Activated T-helper 1 cell treated with Interleukin-2 at 50 U/mL for 16 hours (primary cell): ENCODE results near the gene TMEM97.

Source experiments
- DNase-seq: peaks from one replicate; pipeline ENCODE4 v3.0.0-alpha.2; 2020; ENCODE audit warnings: low read depth

Gene TMEM97

GRCh38 chr17:28317099-28317965 lies 1.7 kb upstream of the TMEM97 start:
- no peak for DNase-seq

DNA sequence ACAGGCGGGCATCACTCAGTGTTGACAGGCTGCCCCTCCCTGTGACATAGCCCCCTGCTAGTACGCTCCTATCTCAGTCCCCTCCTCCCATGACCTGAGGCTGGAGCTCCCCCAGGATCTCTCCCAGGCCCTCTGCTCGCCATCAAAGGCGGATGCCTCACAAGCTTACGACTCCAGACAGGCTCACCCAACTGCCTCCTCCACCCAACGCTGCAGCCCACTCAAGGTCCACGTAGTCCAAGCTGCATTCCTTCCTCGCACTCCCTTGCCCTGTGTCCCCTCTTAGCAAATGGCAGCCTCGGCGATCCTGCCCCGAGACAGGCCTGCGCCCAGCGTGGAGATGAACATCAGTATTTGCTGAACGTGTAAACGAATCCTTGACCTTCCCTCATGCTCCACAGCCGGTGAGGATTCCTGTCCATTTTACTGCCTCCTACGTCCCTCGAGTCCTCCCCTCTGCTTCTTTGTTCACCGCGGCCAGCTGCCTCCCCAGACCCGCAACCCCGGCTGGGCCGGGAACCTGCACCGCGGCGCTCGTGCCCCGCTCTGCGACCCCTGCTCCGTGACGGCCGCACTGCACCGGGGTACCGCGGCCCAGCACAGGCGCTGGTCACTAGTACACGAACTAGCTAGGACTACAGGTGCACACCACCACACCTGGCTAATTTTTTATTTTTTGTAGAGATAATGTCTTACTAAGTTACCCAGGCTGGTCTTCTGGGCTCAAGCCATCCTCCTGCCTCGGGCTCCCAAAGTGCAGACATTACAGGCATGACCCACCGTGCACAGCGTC lies 838 bp upstream of the TMEM97 start:
- DNase-seq, result no peak

GRCh38 chr17:28319598-28319935 lies 567 bp downstream of the TMEM97 start:
- no peak for DNase-seq

DNA sequence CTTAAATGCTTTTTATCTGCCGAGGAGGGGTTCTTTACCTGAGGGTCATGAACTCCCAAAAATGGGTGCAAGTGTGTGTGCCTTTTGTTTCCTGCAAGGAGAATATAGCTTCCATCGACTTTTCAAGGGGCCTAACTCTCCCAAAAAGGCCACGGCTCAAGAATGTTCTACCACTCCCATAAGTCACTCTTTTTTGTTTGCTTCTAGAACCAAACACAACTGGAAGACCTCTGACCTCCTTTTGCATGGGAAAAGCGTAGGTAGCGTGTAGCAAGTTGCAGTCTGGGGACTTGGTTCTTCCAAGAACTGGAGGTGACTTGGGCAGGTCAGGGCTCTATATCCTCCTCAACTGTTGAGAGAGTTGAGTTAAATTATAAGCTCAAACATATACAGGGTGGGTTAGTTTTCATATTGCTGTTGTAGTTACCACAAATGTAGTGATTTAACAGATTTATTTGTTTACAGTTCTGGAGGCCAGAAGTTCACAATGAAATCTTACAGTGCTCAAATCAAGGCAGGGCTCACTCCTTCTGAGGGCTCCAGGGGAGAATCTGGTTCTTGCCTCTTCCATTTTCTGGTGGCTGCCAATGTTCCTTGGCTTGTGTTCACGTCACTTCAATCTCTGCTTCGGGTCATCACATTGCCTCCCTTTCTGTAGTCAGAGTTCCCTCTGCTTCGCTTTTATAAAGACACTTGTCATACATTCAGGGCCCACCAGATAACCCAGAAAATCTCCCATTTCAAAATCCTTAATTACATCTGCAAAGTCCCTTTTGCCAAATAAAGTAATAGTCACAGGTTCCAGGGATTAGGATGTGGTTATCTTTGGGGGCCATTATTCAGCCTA lies 1.4 kb downstream of the TMEM97 start:
- no peak for DNase-seq

DNA sequence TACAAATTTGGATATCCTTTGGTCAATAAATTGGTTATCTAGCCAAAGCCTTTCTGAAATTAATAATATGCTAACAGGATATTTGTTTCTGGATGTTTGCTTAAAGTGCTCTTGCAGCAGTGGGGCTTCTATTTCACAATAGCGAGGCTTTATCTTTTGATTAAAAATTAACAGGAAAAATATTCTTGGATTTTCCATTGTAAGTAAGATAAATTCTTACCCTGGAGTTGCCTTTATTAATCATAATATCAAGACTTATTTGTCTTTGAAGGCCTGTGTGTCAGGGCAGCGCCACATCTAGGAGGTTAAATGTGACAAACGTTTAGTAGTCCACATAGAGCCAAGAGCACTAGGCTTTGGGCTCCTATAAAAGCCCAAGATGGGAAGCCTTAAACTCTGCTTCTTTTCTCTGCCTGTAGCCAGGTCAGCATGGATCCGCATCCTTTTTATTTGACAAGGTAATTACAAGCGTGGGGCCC lies 5.3 kb downstream of the TMEM97 start:
- no peak for DNase-seq

DNA sequence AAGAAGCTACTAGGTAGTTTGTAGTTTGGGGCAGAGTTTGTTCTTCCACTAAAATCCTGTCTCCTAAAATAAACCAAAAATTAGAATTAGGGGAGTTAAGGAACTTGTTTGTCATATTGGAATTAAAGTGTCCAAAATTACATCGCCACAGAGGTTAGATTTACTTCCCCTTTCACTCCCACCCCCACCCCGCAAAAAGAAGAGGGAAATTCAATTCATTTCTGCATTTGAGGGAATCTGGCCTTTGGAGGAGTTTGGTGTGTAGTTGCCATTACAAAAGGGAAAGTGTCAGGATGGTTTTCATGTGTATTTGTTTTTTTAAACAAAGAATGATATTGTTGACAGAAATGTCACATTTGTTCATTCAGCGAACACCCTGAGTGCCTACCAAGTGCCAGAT lies 5.8 kb downstream of the TMEM97 start:
- no peak for DNase-seq

GRCh38 chr17:28325211-28325610 lies 6.2 kb downstream of the TMEM97 start:
- no peak for DNase-seq

DNA sequence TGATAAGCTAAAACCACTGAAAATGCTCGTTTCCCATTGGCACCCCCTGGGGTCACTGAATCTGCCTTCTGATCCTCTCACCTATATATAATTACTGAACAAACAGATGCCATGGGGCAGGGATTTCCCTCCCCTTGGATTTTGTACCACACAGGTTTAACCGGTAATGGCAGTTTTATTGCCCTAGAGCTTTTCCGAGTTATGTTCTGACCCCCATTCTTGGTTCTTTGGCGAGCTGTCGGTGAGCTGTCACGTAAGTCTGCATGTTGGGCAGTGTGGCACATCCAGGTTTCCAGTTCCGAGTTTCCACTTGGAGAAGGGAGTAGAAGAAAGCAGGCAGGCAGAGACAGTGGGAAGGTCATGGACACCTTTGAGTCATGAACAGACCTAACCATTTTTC lies 7.1 kb downstream of the TMEM97 start:
- DNase-seq, result no peak

DNA sequence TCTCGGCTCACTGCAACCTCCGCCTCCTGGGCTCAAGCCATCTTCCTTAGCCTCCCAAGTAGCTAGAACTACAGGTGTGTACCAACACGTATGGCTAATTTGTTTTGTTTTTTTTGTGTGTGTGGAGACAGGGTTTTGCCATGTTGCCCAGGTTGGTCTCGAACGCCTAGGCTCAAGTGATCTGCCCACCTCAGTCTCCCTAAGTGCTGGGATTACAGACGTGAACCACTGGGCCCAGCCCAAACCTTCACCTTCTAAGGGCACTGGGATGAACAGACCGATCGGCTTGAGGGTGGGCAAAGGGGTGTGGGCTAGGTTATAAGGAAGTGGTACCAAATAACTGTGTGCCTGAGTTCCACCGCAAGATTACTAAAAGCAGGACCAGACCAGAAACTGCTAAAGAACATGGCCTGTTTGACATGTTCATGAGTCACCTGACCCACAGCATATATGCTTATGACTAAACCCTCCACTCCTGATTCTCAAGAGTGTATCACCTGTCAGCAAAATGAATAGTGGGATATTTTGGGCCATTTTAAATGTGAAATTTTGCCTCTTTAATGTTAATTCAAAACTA lies 8.1 kb downstream of the TMEM97 start:
- no peak for DNase-seq

DNA sequence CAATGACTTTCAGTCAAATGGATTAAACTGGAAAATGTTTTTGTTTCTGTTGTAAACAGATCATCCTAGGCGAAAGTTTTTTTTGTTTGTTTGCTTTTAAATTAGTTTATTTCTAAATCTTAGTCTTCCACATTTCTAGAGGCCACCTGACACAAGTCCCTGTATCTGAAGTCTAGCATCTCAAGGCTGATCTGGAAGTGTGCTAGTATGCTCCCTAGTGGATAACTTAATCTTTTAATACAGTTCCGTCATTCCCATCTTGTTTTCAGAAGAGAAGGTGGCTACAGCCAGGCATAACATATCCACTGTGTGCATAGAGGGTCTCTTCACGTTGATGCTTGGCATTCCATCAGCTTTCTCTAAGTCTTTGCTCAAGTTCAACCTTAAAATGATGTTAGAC lies 8.7 kb downstream of the TMEM97 start:
- DNase-seq, result no peak

DNA sequence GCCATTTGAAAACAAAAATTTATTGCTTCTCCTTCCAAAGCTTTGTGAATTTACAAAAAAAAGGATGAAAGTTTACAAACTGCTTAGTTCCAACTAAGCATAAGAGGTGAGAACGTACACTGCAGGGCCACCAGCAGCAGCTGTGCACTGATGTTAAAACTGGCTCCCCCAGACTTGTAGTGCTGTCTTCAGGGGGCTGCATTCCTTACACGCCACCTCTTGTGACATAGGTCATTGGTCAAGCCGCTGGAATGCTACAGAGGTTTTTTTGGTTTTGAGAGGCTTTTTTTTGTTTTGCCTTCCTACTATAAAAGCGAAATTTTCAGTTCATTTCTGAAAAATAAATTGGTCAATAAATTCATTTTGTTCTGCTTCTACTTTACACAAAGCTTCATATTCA lies 9.3 kb downstream of the TMEM97 start:
- no peak for DNase-seq

- DNase-seq, result no peak
Measured at GRCh38 chr17:28330671-28331070, 11.7 kb downstream of the TMEM97 start.

DNA sequence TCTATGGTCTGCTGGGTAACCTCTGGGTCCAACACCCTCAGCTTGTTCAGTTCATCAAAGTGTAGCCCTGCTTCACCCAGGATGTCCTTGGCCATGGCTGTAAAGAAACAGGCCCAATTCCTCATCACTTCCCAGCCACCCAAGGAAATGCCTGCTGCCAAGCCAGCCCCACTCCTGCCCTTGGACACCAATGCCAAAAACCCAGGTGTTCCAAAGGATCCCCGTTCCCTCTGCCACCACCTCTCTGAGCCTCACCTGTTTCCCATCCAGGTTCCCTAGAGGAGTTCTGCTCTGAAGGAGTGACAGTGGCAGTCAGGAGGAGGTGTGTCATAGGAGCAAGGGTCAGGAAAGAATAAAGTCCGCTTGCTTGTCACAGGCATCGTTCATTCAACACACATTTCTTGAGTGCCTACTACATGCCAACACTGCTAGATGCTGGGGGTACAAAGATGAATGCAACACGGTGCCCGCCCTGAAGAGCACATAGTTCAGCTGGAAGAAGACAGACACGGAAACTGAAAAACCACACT lies 13.0 kb downstream of the TMEM97 start:
- no peak for DNase-seq

GRCh38 chr17:28333083-28333746 lies 14.2 kb downstream of the TMEM97 start:
- no peak for DNase-seq

- DNase-seq, result no peak
Measured at GRCh38 chr17:28334171-28334570, 15.2 kb downstream of the TMEM97 start.

DNA sequence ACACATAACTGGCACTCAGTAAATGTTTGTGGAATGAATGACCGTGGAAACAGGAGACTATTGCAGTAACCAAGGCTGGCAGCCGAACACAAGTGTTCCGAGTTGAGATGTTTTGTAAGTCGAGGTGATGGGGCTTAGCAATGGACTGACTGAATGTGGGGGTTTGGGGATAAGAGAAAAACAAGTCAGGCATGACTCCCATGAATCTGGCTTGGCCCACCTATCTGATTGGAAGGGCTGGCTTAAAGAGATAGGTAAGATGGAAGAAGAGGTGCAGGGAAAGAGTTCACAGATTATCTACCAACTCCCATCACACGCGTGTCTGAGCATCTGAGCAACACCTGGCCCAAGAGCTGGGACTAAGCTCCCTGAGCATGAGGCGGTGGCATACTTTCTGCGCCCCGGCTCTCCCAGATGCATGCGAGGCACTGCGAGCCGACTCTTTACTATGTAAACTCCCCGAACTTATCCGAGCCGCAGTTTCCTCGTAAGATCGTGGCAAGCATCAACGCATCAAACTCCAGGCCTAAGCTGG lies 15.7 kb downstream of the TMEM97 start:
- DNase-seq, result no peak

GRCh38 chr17:28335201-28335958 lies 16.4 kb downstream of the TMEM97 start, which contains the start of the genes IFT20 and TNFAIP1:
Gene IFT20, minus strand, starts transcription at chr17:28335472. Its CDS starts 3,487 bp downstream, at chr17:28331985.
Gene TNFAIP1, plus strand, starts transcription at chr17:28335761. Its CDS starts 3,761 bp downstream, at chr17:28339522.
- DNase-seq, result peak; percentile 97

GRCh38 chr17:28335959-28336871 lies 17.2 kb downstream of the TMEM97 start:
- no peak for DNase-seq
